ENCODE measurements around the gene OR4N2.
"Not testable (repeated sequence)": the region's sequence is repeated elsewhere in the genome, so short reads cannot be mapped to it uniquely, and the experiment has no call there.

Gene OR4N2

GRCh38 chr14:19834203-19834848, 30.8 kb downstream of the OR4N2 start:
- DNase-seq: not testable (repeated sequence)

- DNase-seq: no peak
These were observed 34.9 kb downstream of the OR4N2 start for GRCh38 chr14:19838433-19838832.

- no peak for DNase-seq
These were observed 47.8 kb downstream of the OR4N2 start for GRCh38 chr14:19851365-19851764.

GRCh38 chr14:19866061-19866669, 62.6 kb downstream of the OR4N2 start:
- not testable (repeated sequence) for DNase-seq

GRCh38 chr14:19873178-19873577, 69.6 kb downstream of the OR4N2 start:
- DNase-seq: no peak

- DNase-seq: no peak
These were observed 71.3 kb downstream of the OR4N2 start, which contains the start of gene OR4K2 for GRCh38 chr14:19874842-19875241. Gene OR4K2 (plus strand): TSS chr14:19875142. CDS start chr14:19876268, 1,126 bp downstream.

GRCh38 chr14:19878029-19878642, 74.6 kb downstream of the OR4N2 start:
- no peak for DNase-seq
